SU-DHL-6 (cell line): ENCODE measurements around the gene TCEAL3.

Source experiments
- H2AFZ ChIP-seq: fragments of 200-600 bp; sonication (generic); 2 replicates; pipeline ENCODE4 v1.6.1; 2014; ENCODE audit warnings: low read depth, mild to moderate bottlenecking, moderate library complexity, mixed read lengths, antibody characterized with exemption, low read length; ENCODE audit not compliant: severe bottlenecking
- H3F3A ChIP-seq: fragments of 200-600 bp; shearing (Covaris generic); 2 replicates; pipeline ENCODE4 v1.6.0; 2016; ENCODE audit warnings: antibody characterized with exemption, mild to moderate bottlenecking; ENCODE audit not compliant: insufficient read depth
- H3K27ac ChIP-seq: fragments of 200-600 bp; sonication (generic); 2 replicates; pipeline ENCODE4 v1.5.1; 2016; ENCODE audit warnings: low read depth, mild to moderate bottlenecking, low read length, moderate library complexity, mixed read lengths
- H3K27me3 ChIP-seq: fragments of 200-600 bp; sonication (generic), shearing (Covaris generic); 2 replicates; pipeline ENCODE4 v1.6.0; 2014; ENCODE audit warnings: mild to moderate bottlenecking, low read length
- H3K36me3 ChIP-seq: fragments of 200-600 bp; sonication (generic); 2 replicates; pipeline ENCODE4 v1.6.1; 2014; ENCODE audit warnings: mild to moderate bottlenecking, low read length, mixed read lengths
- H3K4me2 ChIP-seq: fragments of 300-600, 200-600 bp; shearing (Covaris generic), sonication (generic); 2 replicates; pipeline ENCODE4 v1.6.0; 2014; ENCODE audit warnings: low read length, low read depth, mild to moderate bottlenecking; ENCODE audit not compliant: poor library complexity, severe bottlenecking
- H3K4me3 ChIP-seq: fragments of 200-600 bp; sonication (generic); 2 replicates; pipeline ENCODE4 v1.5.1; 2014; ENCODE audit warnings: antibody characterized with exemption, low read length, mild to moderate bottlenecking, mixed read lengths; ENCODE audit not compliant: insufficient read depth, poor library complexity, severe bottlenecking
- H3K79me2 ChIP-seq: fragments of 200-600 bp; sonication (generic); 2 replicates; pipeline ENCODE4 v1.6.1; 2014; ENCODE audit warnings: mild to moderate bottlenecking, low read length, moderate library complexity; ENCODE audit not compliant: insufficient read depth
- H3K9ac ChIP-seq: fragments of 200-600 bp; sonication (generic); 2 replicates; pipeline ENCODE4 v1.7.0; 2014; ENCODE audit warnings: mild to moderate bottlenecking, low read length
- H3K9me2 ChIP-seq: fragments of 200-600 bp; sonication (generic); replicated peaks from 2 replicates; pipeline ENCODE4 v1.6.1; 2014; ENCODE audit warnings: low read length; ENCODE audit not compliant: insufficient read depth
- H3K9me3 ChIP-seq: fragments of 200-600 bp; sonication (generic); 2 replicates; pipeline ENCODE4 v1.6.1; 2014; ENCODE audit warnings: low read length, mixed read lengths; ENCODE audit not compliant: insufficient read depth
- H4K20me1 ChIP-seq: fragments of 200-600 bp; sonication (generic); 2 replicates; pipeline ENCODE4 v1.6.1; 2014; ENCODE audit warnings: low read depth, mild to moderate bottlenecking, antibody characterized with exemption, low read length, moderate library complexity, mixed read lengths
- EZH2phosphoT487 ChIP-seq: fragments of 200-600 bp; sonication (generic), shearing (Covaris generic); conservative IDR thresholded peaks from 2 replicates; pipeline ENCODE4 v1.6.1; 2018; ENCODE audit warnings: mild to moderate bottlenecking, antibody characterized with exemption, low read length, moderate library complexity, mixed read lengths
- TF ChIP-seq, protein P1 (sequence below): fragments of 200-600 bp; sonication (generic); IDR thresholded peaks from one replicate; pipeline ENCODE4 v1.5.1; 2017; ENCODE audit warnings: antibody characterized with exemption, mild to moderate bottlenecking, low read length, moderate library complexity; ENCODE audit not compliant: insufficient read depth, poor library complexity, severe bottlenecking

The TCEAL3 gene

DNA sequence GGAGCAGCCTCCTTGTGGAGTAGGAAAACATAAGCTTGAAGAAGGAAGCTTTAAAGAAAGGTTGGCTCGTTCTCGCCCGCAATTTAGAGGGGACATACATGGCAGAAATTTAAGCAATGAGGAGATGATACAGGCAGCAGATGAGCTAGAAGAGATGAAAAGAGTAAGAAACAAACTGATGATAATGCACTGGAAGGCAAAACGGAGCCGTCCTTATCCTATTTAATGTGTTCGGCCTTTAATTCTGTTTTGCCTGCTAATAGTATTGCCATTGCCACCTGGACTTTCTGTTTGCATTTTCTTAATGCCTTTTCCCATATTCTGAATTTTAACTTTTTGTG is 22.4 kb downstream of the TCEAL3 start:
- TF ChIP-seq, protein P1, sequence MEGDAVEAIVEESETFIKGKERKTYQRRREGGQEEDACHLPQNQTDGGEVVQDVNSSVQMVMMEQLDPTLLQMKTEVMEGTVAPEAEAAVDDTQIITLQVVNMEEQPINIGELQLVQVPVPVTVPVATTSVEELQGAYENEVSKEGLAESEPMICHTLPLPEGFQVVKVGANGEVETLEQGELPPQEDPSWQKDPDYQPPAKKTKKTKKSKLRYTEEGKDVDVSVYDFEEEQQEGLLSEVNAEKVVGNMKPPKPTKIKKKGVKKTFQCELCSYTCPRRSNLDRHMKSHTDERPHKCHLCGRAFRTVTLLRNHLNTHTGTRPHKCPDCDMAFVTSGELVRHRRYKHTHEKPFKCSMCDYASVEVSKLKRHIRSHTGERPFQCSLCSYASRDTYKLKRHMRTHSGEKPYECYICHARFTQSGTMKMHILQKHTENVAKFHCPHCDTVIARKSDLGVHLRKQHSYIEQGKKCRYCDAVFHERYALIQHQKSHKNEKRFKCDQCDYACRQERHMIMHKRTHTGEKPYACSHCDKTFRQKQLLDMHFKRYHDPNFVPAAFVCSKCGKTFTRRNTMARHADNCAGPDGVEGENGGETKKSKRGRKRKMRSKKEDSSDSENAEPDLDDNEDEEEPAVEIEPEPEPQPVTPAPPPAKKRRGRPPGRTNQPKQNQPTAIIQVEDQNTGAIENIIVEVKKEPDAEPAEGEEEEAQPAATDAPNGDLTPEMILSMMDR: no peak
- no peak for TF ChIP-seq EZH2phosphoT487
- no peak overlapping the region for H3K9ac ChIP-seq
- H3K36me3 ChIP-seq: no peaks in the 10 kb centered on the region
- H3K27me3 ChIP-seq: no peaks in the 10 kb centered on the region
- no peaks in the 10 kb centered on the region for H3K9me3 ChIP-seq
- H2AFZ ChIP-seq: no peak overlapping the region
- no peaks in the 10 kb centered on the region for H3F3A ChIP-seq
- H3K4me2 ChIP-seq: no peak overlapping the region
- H3K9me2 ChIP-seq: no peaks in the 10 kb centered on the region
- no peaks in the 10 kb centered on the region for H4K20me1 ChIP-seq
- H3K79me2 ChIP-seq: no peaks in the 10 kb centered on the region
- no peak overlapping the region for H3K27ac ChIP-seq
- no peak overlapping the region for H3K4me3 ChIP-seq

GRCh38 chrX:103631145-103631544 is 23.4 kb downstream of the TCEAL3 start:
- Histone ChIP-seq H3K9me2 (no peaks in the 10 kb centered on the region), H3K27me3 (no peaks in the 10 kb centered on the region), H3K9ac (no peak overlapping the region), H3K9me3 (no peaks in the 10 kb centered on the region), H3K79me2 (no peaks in the 10 kb centered on the region), H3K36me3 (no peaks in the 10 kb centered on the region), H4K20me1 (no peaks in the 10 kb centered on the region), H3K27ac (no peak overlapping the region), H3K4me2 (no peak overlapping the region), H2AFZ (no peak overlapping the region), H3F3A (no peaks in the 10 kb centered on the region), H3K4me3 (no peak overlapping the region)
- TF ChIP-seq EZH2phosphoT487: no peak
- TF ChIP-seq, protein P1: no peak

DNA sequence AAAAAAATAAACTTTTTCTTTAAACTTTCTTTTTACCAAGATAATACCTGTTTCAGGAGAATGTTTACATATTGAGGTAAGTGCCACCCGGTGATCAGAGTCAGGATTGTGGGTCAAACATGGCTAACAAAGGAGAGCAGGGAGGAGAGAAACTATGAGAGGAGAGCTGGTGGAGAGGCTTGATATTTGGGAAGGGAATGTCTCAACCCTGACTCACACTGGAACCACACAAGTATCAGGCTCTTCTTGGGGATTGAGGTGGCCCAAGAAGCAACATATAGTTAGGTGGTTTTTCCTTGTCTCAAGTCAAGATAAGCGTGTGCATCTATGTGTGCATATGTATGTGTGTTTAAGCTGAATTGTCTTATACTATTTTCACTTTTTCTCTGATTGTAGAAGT is 27.7 kb downstream of the TCEAL3 start:
- H3K9me3 ChIP-seq: no peaks in the 10 kb centered on the region
- no peak overlapping the region for H3K27ac ChIP-seq
- no peak overlapping the region for H3K4me3 ChIP-seq
- no peak overlapping the region for H3K9ac ChIP-seq
- no peaks in the 10 kb centered on the region for H3K9me2 ChIP-seq
- H3K27me3 ChIP-seq: no peaks in the 10 kb centered on the region
- H3K36me3 ChIP-seq: no peaks in the 10 kb centered on the region
- no peaks in the 10 kb centered on the region for H4K20me1 ChIP-seq
- no peak for TF ChIP-seq EZH2phosphoT487
- TF ChIP-seq, protein P1: no peak
- no peak overlapping the region for H2AFZ ChIP-seq
- H3K79me2 ChIP-seq: no peaks in the 10 kb centered on the region
- no peaks in the 10 kb centered on the region for H3F3A ChIP-seq
- H3K4me2 ChIP-seq: no peak overlapping the region
